Gastrocnemius medialis (tissue), 4 donors: Measurements from ENCODE around the gene RUNX1. TPM values are rescaled to one million over a fixed set of nuclear protein-coding genes. Genes with fewer than 3 reads are reported as not detected.

Experiments used
- ATAC-seq, 2 donors: fragments of 150-250 bp; one replicate each; pipeline ENCODE4 v1.9.1; 2016
- DNase-seq, 2 donors: peaks; one replicate each; pipeline ENCODE4 v3.0.0-alpha.2; 2019
- H3K27ac ChIP-seq, 4 donors: fragments of 200-600 bp; sonication (generic); 1 replicate in 1 of 4; 2 replicates in 3 of 4; pipeline ENCODE4 v1.5.1; 2016 to 2018; ENCODE audit warnings: mild to moderate bottlenecking in 2 of 4, moderate library complexity in 1 of 4
- H3K27me3 ChIP-seq, 3 donors: fragments of 200-600 bp; sonication (generic) in 2 of 3; 1 replicate in 1 of 3; 2 replicates in 2 of 3; pipeline versions ENCODE4 v1.5.1 to v1.6.0; 2016 to 2019; ENCODE audit warnings: mild to moderate bottlenecking in 1 of 3, moderate library complexity in 1 of 3
- H3K36me3 ChIP-seq, 2 donors: fragments of 200-600 bp; sonication (generic) in 1 of 2; one replicate each; pipeline ENCODE4 v1.5.1; 2017 to 2018
- H3K4me1 ChIP-seq, 2 donors: fragments of 200-600 bp; sonication (generic) in 1 of 2; one replicate each; pipeline ENCODE4 v1.5.1; 2016 to 2017; ENCODE audit warnings: mild to moderate bottlenecking in 2 of 2
- H3K4me3 ChIP-seq, 4 donors: fragments of 200-600 bp; sonication (generic) in 3 of 4; 1 replicate in 1 of 4; 2 replicates in 3 of 4; pipeline ENCODE4 v1.5.1; 2016 to 2019; ENCODE audit warnings: mild to moderate bottlenecking in 2 of 4
- H3K9me3 ChIP-seq, 3 donors: fragments of 200-600 bp; sonication (generic) in 2 of 3; 1 replicate in 1 of 3; 2 replicates in 2 of 3; pipeline ENCODE4 v1.5.1; 2016 to 2019
- CTCF ChIP-seq, 5 experiments: fragments of 450-650 bp in 3 of 5; fragments of 200-600 bp in 2 of 5; sonication (generic) in 2 of 5; IDR thresholded peaks in 4 of 5; conservative IDR thresholded peaks in 1 of 5; 1 replicate in 4 of 5; 2 replicates in 1 of 5; pipeline ENCODE4 v1.5.1; 2016 to 2019; ENCODE audit warnings: antibody characterized with exemption in 5 of 5, mild to moderate bottlenecking in 3 of 5, moderate library complexity in 3 of 5
- POLR2A ChIP-seq, 2 donors: fragments of 450-650 bp; IDR thresholded peaks; one replicate each; pipeline ENCODE4 v1.6.1; 2017; ENCODE audit warnings: antibody characterized with exemption in 2 of 2, mild to moderate bottlenecking in 2 of 2, moderate library complexity in 2 of 2
- in situ Hi-C, 4 donors: fragments of 200-750 bp; cut with MboI; loops; one replicate each; pipeline versions ENCODE4 v1.15.0 to v1.8.0; 2017; ENCODE audit warnings: low sequenced_read_pairs in 4 of 4
- intact Hi-C: fragments of 100-400 bp; cut with DNase I; formaldehyde crosslinking; loops from one replicate; pipeline ENCODE4 v1.15.1; 2023; ENCODE audit warnings: low total_unique reads
- total RNA-seq, 4 donors: library from RNA; depleted of rRNA; stranded (reverse); fragments of >200 nt; gene quantifications; one replicate each; pipeline versions ENCODE4 v1.1.0 to v1.2.3, GENCODE V29; 2016

The RUNX1 gene
- total RNA-seq, 4 donors from 2014 or later = 8.0 to 20.9 (median 10.6) TPM

- ATAC-seq (no peak), DNase-seq (no peak)
- intact Hi-C loops (no loop called here), in situ Hi-C loops (loop anchor here in 2 of 4 donors (25.0 kb wide), 2 partner anchors 490 to 890 kb away; no protein-coding TSS in a partner anchor)
- H3K27ac ChIP-seq = no peak overlapping the region
- no peaks in the 10 kb centered on the region for H3K4me1 ChIP-seq
- TF ChIP-seq CTCF (IDR thresholded peaks at IDR 0.05 in 4 of 5, conservative IDR thresholded peaks at IDR 0.05 in 1 of 5) (no peak), POLR2A (IDR thresholded peaks at IDR 0.05) (no peak)
- no peak overlapping the region for H3K4me3 ChIP-seq
- H3K9me3 ChIP-seq = no peaks in the 10 kb centered on the region
- no peaks in the 10 kb centered on the region for H3K27me3 ChIP-seq
- no peaks in the 10 kb centered on the region for H3K36me3 ChIP-seq
Measured at GRCh38 chr21:34922479-34922878, 126.6 kb downstream of the RUNX1 start.

GRCh38 chr21:34921151-34921550 is 128.0 kb downstream of the RUNX1 start:
- TF ChIP-seq CTCF (IDR thresholded peaks at IDR 0.05 in 4 of 5, conservative IDR thresholded peaks at IDR 0.05 in 1 of 5) = no peak
- TF ChIP-seq POLR2A (IDR thresholded peaks at IDR 0.05) = no peak
- in situ Hi-C loops = loop anchor here in 2 of 4 donors (25.0 kb wide), 2 partner anchors 491 to 891 kb away; no protein-coding TSS in a partner anchor
- no peak for DNase-seq
- Histone ChIP-seq H3K4me1 (no peaks in the 10 kb centered on the region), H3K36me3 (no peaks in the 10 kb centered on the region), H3K27me3 (no peaks in the 10 kb centered on the region), H3K4me3 (no peak overlapping the region), H3K9me3 (no peaks in the 10 kb centered on the region), H3K27ac (no peak overlapping the region)
- intact Hi-C loops = no loop called here
- ATAC-seq = no peak

- no peak for TF ChIP-seq CTCF (IDR thresholded peaks at IDR 0.05 in 4 of 5, conservative IDR thresholded peaks at IDR 0.05 in 1 of 5)
- no peak for TF ChIP-seq POLR2A (IDR thresholded peaks at IDR 0.05)
- Histone ChIP-seq H3K27ac (no peak overlapping the region), H3K4me1 (no peaks in the 10 kb centered on the region), H3K36me3 (no peaks in the 10 kb centered on the region), H3K9me3 (no peaks in the 10 kb centered on the region), H3K4me3 (no peak overlapping the region), H3K27me3 (no peaks in the 10 kb centered on the region)
- intact Hi-C loops = no loop called here
- ATAC-seq (no peak), DNase-seq (no peak)
- in situ Hi-C loops = loop anchor here in 2 of 4 donors (10.0 to 25.0 kb wide), 3 partner anchors 55 to 893 kb away; no protein-coding TSS in a partner anchor
Measured at GRCh38 chr21:34919406-34919805, 129.7 kb downstream of the RUNX1 start.

- intact Hi-C loops = no loop called here
- no peak for ATAC-seq
- H3K27me3 ChIP-seq = no peaks in the 10 kb centered on the region
Measured at GRCh38 chr21:34916446-34916845, 132.7 kb downstream of the RUNX1 start.

More at GRCh38 chr21:34916446-34916845, 132.7 kb downstream of the RUNX1 start:
- Histone ChIP-seq H3K36me3 (no peaks in the 10 kb centered on the region), H3K4me1 (no peaks in the 10 kb centered on the region), H3K9me3 (no peaks in the 10 kb centered on the region), H3K4me3 (no peak overlapping the region), H3K27ac (no peak overlapping the region)
- TF ChIP-seq CTCF (IDR thresholded peaks at IDR 0.05 in 4 of 5, conservative IDR thresholded peaks at IDR 0.05 in 1 of 5) (no peak), POLR2A (IDR thresholded peaks at IDR 0.05) (no peak)
- no peak for DNase-seq
- in situ Hi-C loops = loop anchor here in 2 of 4 donors (10.0 to 25.0 kb wide), 3 partner anchors 58 to 896 kb away; no protein-coding TSS in a partner anchor
